GM18502 (cell line): Measurements from ENCODE around the gene ARHGAP6.

Experiments
- ATAC-seq: cut with Tn5 transposase; IDR thresholded peaks from one replicate; pipeline ENCODE4 v1.9.1; 2021; ENCODE audit warnings: mild to moderate bottlenecking; ENCODE audit not compliant: unreplicated experiment, poor library complexity

The ARHGAP6 gene

GRCh38 chrX:11407331-11408108, 258.2 kb downstream of the ARHGAP6 start:
- no peak for ATAC-seq

GRCh38 chrX:11406109-11406765, 259.5 kb downstream of the ARHGAP6 start:
- no peak for ATAC-seq

- ATAC-seq: no peak
Observed at GRCh38 chrX:11403631-11404030, 262.1 kb downstream of the ARHGAP6 start.

GRCh38 chrX:11401966-11402365, 263.8 kb downstream of the ARHGAP6 start:
- no peak for ATAC-seq

- ATAC-seq: no peak
Observed at GRCh38 chrX:11399489-11400094, 266.1 kb downstream of the ARHGAP6 start.

- no peak for ATAC-seq
Observed at GRCh38 chrX:11398785-11399184, 266.9 kb downstream of the ARHGAP6 start.

- ATAC-seq: no peak
Observed at GRCh38 chrX:11398139-11398538, 267.6 kb downstream of the ARHGAP6 start.

GRCh38 chrX:11397680-11398079, 268.0 kb downstream of the ARHGAP6 start:
- ATAC-seq: peak; percentile 87

GRCh38 chrX:11395859-11396258, 269.9 kb downstream of the ARHGAP6 start:
- ATAC-seq: no peak

GRCh38 chrX:11393949-11394654, 271.6 kb downstream of the ARHGAP6 start:
- no peak for ATAC-seq

GRCh38 chrX:11386812-11387211, 278.9 kb downstream of the ARHGAP6 start:
- ATAC-seq: no peak

GRCh38 chrX:11386001-11386523, 279.7 kb downstream of the ARHGAP6 start:
- ATAC-seq: no peak

- ATAC-seq: no peak
Observed at GRCh38 chrX:11382930-11383329, 282.8 kb downstream of the ARHGAP6 start.

- peak; percentile 95 for ATAC-seq
Observed at GRCh38 chrX:11381464-11381863, 284.3 kb downstream of the ARHGAP6 start.

GRCh38 chrX:11380187-11380844, 285.4 kb downstream of the ARHGAP6 start:
- no peak for ATAC-seq

GRCh38 chrX:11376163-11376562, 289.6 kb downstream of the ARHGAP6 start:
- no peak for ATAC-seq

- ATAC-seq: no peak
Observed at GRCh38 chrX:11375614-11376119, 290.1 kb downstream of the ARHGAP6 start.

GRCh38 chrX:11374570-11374969, 291.1 kb downstream of the ARHGAP6 start:
- no peak for ATAC-seq

- ATAC-seq: no peak
Observed at GRCh38 chrX:11371106-11371505, 294.6 kb downstream of the ARHGAP6 start.
